ENCODE measurements around the gene AFP.

The AFP gene

DNA sequence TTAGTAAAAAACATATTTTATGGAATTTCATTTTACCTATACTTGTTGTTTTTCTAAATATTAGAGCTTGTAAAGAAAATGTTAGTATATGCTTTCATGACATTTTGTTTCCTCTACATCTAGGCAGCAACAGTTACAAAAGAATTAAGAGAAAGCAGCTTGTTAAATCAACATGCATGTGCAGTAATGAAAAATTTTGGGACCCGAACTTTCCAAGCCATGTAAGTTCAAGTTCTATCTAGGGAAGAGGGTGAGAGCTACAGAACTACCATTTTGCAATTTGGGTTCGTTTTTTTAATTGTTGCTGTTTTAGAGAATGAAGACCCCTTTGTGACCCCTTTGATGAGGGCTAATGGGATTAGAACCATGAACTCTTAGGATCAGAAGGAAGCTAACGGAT, 7.2 kb downstream of the AFP start:
- Histone ChIP-seq H3K9ac (ENCODE audit: low read depth, low read length, poor library complexity, severe bottlenecking) (no peak overlapping the region), H3K4me1 (ENCODE audit: insufficient read depth, low read length, poor library complexity, severe bottlenecking) (no peaks in the 10 kb centered on the region), H3K79me2 (ENCODE audit: insufficient read depth, low read length) (no peaks in the 10 kb centered on the region), H3F3A (ENCODE audit: low read depth) (no peaks in the 10 kb centered on the region), H4K20me1 (ENCODE audit: insufficient read depth, low read length, poor library complexity, severe bottlenecking) (no peaks in the 10 kb centered on the region), H3K27me3 (ENCODE audit: insufficient read depth, low read length, poor library complexity, severe bottlenecking) (no peaks in the 10 kb centered on the region), H3K9me3 (ENCODE audit: insufficient read depth, low read depth, low read length) (no peaks in the 10 kb centered on the region), H3K4me3 (ENCODE audit: low read length, poor library complexity, severe bottlenecking) (no peak overlapping the region), H3K4me2 (ENCODE audit: low read depth, low read length, poor library complexity, severe bottlenecking) (no peak overlapping the region), H2AFZ (ENCODE audit: low read length) (0 out of 2 replicates have a peak overlapping the region, but pooled peaks have one; percentile 19), H3K36me3 (ENCODE audit: insufficient read depth, low read length) (no peaks in the 10 kb centered on the region), H3K9me2 (replicated peaks; ENCODE audit: low read depth, low read length) (no peaks in the 10 kb centered on the region)
- no peak for TF ChIP-seq EZH2phosphoT487 (IDR thresholded peaks at IDR 0.05; ENCODE audit: borderline replicate concordance)
- TF ChIP-seq, protein P1, sequence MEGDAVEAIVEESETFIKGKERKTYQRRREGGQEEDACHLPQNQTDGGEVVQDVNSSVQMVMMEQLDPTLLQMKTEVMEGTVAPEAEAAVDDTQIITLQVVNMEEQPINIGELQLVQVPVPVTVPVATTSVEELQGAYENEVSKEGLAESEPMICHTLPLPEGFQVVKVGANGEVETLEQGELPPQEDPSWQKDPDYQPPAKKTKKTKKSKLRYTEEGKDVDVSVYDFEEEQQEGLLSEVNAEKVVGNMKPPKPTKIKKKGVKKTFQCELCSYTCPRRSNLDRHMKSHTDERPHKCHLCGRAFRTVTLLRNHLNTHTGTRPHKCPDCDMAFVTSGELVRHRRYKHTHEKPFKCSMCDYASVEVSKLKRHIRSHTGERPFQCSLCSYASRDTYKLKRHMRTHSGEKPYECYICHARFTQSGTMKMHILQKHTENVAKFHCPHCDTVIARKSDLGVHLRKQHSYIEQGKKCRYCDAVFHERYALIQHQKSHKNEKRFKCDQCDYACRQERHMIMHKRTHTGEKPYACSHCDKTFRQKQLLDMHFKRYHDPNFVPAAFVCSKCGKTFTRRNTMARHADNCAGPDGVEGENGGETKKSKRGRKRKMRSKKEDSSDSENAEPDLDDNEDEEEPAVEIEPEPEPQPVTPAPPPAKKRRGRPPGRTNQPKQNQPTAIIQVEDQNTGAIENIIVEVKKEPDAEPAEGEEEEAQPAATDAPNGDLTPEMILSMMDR (conservative IDR thresholded peaks at IDR 0.05; ENCODE audit: low read length), result no peak

GRCh38 chr4:73445383-73446335, 9.6 kb downstream of the AFP start:
- H2AFZ ChIP-seq (ENCODE audit: low read length), result no peak overlapping the region
- no peaks in the 10 kb centered on the region for H3K36me3 ChIP-seq (ENCODE audit: insufficient read depth, low read length)
- H3K9ac ChIP-seq (ENCODE audit: low read depth, low read length, poor library complexity, severe bottlenecking), result no peak overlapping the region
- H4K20me1 ChIP-seq (ENCODE audit: insufficient read depth, low read length, poor library complexity, severe bottlenecking), result no peaks in the 10 kb centered on the region
- H3K27me3 ChIP-seq (ENCODE audit: insufficient read depth, low read length, poor library complexity, severe bottlenecking), result no peaks in the 10 kb centered on the region
- H3F3A ChIP-seq (ENCODE audit: low read depth), result no peaks in the 10 kb centered on the region
- H3K79me2 ChIP-seq (ENCODE audit: insufficient read depth, low read length), result no peaks in the 10 kb centered on the region
- no peak overlapping the region for H3K4me2 ChIP-seq (ENCODE audit: low read depth, low read length, poor library complexity, severe bottlenecking)
- H3K9me2 ChIP-seq (replicated peaks; ENCODE audit: low read depth, low read length), result no peaks in the 10 kb centered on the region
- H3K4me3 ChIP-seq (ENCODE audit: low read length, poor library complexity, severe bottlenecking), result no peak overlapping the region
- H3K9me3 ChIP-seq (ENCODE audit: insufficient read depth, low read depth, low read length), result no peaks in the 10 kb centered on the region
- TF ChIP-seq EZH2phosphoT487 (IDR thresholded peaks at IDR 0.05; ENCODE audit: borderline replicate concordance), result no peak
- TF ChIP-seq, protein P1 (conservative IDR thresholded peaks at IDR 0.05; ENCODE audit: low read length), result no peak
- no peaks in the 10 kb centered on the region for H3K4me1 ChIP-seq (ENCODE audit: insufficient read depth, low read length, poor library complexity, severe bottlenecking)

DNA sequence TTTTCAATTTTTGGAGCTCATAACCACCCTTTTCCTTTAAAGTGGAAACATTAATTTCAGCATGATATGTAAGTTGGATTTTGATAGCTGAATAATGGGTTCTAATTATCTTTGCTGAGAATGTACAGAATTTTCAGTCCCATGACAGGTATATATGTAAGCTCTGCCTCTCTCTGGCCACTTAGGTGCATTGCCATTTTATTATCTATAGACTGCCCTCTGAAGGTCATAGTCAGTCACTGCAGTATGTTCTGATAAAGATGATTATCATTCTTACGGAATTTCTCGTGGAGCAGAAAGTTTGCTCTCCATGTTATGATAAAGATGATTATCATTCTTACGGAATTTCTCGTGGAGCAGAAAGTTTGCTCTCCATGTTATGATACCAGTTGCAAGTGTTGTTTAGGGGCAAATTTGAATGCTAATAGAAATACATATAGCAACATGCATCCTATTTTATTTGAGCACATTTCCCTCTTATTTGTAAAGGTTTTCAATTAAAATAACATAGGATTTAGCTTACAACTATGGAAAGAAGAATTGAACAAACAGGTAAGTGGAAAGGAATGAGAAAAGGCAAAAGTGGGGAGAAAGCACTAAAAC, 10.4 kb downstream of the AFP start:
- H3K4me3 ChIP-seq (ENCODE audit: low read length, poor library complexity, severe bottlenecking), result no peak overlapping the region
- H2AFZ ChIP-seq (ENCODE audit: low read length), result no peak overlapping the region
- no peaks in the 10 kb centered on the region for H3K9me3 ChIP-seq (ENCODE audit: insufficient read depth, low read depth, low read length)
- no peaks in the 10 kb centered on the region for H3K9me2 ChIP-seq (replicated peaks; ENCODE audit: low read depth, low read length)
- H3K36me3 ChIP-seq (ENCODE audit: insufficient read depth, low read length), result no peaks in the 10 kb centered on the region
- H4K20me1 ChIP-seq (ENCODE audit: insufficient read depth, low read length, poor library complexity, severe bottlenecking), result no peaks in the 10 kb centered on the region
- no peak overlapping the region for H3K9ac ChIP-seq (ENCODE audit: low read depth, low read length, poor library complexity, severe bottlenecking)
- TF ChIP-seq, protein P1 (conservative IDR thresholded peaks at IDR 0.05; ENCODE audit: low read length), result peak; percentile 99
- no peak for TF ChIP-seq EZH2phosphoT487 (IDR thresholded peaks at IDR 0.05; ENCODE audit: borderline replicate concordance)
- H3F3A ChIP-seq (ENCODE audit: low read depth), result no peaks in the 10 kb centered on the region
- H3K4me2 ChIP-seq (ENCODE audit: low read depth, low read length, poor library complexity, severe bottlenecking), result no peak overlapping the region
- no peaks in the 10 kb centered on the region for H3K27me3 ChIP-seq (ENCODE audit: insufficient read depth, low read length, poor library complexity, severe bottlenecking)
- H3K4me1 ChIP-seq (ENCODE audit: insufficient read depth, low read length, poor library complexity, severe bottlenecking), result no peaks in the 10 kb centered on the region
- no peaks in the 10 kb centered on the region for H3K79me2 ChIP-seq (ENCODE audit: insufficient read depth, low read length)
